OCI-LY1 (cell line): Measurements from ENCODE around the gene MNAT1.

Experiments
- EZH2 ChIP-seq: fragments of 200-600 bp; sonication (generic), shearing (Covaris generic); IDR thresholded peaks from 2 replicates; pipeline ENCODE4 v1.8.0; 2017; ENCODE audit warnings: borderline replicate concordance, mixed run types, mild to moderate bottlenecking, antibody characterized with exemption, low read length, moderate library complexity, mixed read lengths
- TF ChIP-seq, protein P1 (sequence below): fragments of 200-600 bp; sonication (generic), shearing (Covaris generic); IDR thresholded peaks from 2 replicates; pipeline ENCODE4 v1.5.1; 2017; ENCODE audit warnings: mild to moderate bottlenecking, antibody characterized with exemption, low read length, moderate library complexity, mixed read lengths

DNA sequence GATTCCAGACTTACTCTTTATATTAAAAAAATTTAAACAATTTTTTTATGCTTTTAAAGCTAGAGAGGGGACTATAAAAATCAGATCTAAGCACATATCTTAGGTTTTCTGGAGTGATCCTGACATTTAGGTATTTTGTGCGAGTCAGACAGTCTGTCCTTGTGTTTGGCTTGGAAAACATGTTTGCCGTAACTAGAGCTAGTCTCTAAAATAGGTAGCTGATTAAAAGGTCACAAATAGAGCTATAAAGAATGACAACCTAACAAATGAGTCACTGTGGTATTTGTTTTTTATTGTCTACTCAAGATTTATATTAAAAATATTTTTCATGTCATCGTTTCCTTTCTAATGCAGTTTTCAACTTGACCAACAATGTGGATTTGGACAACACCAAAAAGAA is 73.4 kb downstream of the MNAT1 start:
- no peak for TF ChIP-seq EZH2
- TF ChIP-seq, protein P1, sequence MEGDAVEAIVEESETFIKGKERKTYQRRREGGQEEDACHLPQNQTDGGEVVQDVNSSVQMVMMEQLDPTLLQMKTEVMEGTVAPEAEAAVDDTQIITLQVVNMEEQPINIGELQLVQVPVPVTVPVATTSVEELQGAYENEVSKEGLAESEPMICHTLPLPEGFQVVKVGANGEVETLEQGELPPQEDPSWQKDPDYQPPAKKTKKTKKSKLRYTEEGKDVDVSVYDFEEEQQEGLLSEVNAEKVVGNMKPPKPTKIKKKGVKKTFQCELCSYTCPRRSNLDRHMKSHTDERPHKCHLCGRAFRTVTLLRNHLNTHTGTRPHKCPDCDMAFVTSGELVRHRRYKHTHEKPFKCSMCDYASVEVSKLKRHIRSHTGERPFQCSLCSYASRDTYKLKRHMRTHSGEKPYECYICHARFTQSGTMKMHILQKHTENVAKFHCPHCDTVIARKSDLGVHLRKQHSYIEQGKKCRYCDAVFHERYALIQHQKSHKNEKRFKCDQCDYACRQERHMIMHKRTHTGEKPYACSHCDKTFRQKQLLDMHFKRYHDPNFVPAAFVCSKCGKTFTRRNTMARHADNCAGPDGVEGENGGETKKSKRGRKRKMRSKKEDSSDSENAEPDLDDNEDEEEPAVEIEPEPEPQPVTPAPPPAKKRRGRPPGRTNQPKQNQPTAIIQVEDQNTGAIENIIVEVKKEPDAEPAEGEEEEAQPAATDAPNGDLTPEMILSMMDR, result no peak
